ENCODE data around the gene FN1. TPM values are rescaled to one million over a fixed set of nuclear protein-coding genes. Genes with fewer than 3 reads are reported as not detected.

The FN1 gene
- total and polyA plus RNA-seq, 11 donors = 100 to 1,418 (median 343) TPM

DNA sequence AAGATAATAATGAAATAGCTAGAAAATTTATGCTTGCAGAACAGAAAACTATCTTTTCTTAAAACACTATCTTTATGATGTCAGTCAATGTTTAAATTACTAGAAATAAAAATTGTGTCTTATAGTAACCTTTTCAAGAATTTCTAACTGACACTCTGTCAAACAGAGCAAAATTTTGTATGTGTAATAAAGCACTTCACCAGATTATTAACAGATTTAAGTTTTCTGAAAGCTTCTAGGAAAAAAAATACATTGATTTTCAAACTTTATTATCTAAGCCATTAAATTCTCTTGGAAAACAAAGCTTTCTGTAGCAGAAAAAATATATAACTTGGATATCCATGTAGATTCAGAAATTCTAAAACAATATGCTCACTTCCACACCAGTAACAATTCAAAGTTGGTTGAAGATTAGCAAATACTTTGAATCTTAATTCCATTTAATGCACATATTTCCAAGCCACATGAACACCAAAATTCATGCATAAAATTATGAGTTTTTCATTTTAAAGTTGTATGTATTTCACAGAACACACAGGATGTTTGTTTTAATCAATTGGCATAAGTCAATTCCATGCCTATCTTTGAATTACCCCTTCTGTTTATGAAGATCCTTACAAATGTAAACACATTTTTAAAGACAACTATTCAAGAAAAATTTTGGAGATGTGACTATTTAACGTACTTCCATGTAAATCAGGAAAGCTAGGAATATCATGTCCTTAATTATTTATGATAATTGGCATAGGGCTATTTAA lies 19.9 kb downstream of the FN1 start:
- peak overlapping the region in 1 of 12 donors; percentile 57 for H3K27ac ChIP-seq
- ATAC-seq (no peak), DNase-seq (no peak)
- no peaks in the 10 kb centered on the region for H3K27me3 ChIP-seq
- WGBS, 4 donors = 77 to 88% (median 80%) methylated on average over 1 of the region's 1 CpG
- intact Hi-C loops (cut with DNase I) = no loop called here
- H3K4me1 ChIP-seq = peaks cover 0 to 6% (median 0%) of the 10 kb centered on the region in 12 donors
- no peaks in the 10 kb centered on the region for H3K9me3 ChIP-seq
- H3K4me3 ChIP-seq = no peak overlapping the region
- H3K36me3 ChIP-seq = peaks cover 0 to 99% (median 61%) of the 10 kb centered on the region in 9 donors
- no peak for TF ChIP-seq POLR2A (IDR thresholded peaks at IDR 0.05)
- TF ChIP-seq, protein P1, sequence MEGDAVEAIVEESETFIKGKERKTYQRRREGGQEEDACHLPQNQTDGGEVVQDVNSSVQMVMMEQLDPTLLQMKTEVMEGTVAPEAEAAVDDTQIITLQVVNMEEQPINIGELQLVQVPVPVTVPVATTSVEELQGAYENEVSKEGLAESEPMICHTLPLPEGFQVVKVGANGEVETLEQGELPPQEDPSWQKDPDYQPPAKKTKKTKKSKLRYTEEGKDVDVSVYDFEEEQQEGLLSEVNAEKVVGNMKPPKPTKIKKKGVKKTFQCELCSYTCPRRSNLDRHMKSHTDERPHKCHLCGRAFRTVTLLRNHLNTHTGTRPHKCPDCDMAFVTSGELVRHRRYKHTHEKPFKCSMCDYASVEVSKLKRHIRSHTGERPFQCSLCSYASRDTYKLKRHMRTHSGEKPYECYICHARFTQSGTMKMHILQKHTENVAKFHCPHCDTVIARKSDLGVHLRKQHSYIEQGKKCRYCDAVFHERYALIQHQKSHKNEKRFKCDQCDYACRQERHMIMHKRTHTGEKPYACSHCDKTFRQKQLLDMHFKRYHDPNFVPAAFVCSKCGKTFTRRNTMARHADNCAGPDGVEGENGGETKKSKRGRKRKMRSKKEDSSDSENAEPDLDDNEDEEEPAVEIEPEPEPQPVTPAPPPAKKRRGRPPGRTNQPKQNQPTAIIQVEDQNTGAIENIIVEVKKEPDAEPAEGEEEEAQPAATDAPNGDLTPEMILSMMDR (IDR thresholded peaks at IDR 0.05) = no peak

DNA sequence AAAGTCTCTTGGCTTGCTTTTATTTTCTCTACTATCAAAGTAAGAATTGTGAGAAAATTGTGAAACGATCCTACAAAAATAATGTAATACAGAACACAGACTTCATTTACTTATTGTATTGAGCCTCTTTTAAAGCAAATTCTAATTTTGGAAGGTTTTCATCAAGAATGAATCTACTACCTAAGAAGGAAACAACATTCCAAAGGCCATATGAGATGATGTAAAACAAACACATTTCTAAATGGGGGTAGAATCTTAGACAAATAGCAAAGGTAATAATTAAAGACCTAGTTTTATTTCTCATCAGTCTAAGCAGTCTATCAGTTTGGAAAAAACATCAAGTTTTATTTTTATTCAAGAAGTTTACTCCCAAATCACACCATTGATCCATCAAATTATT lies 20.6 kb downstream of the FN1 start:
- Histone ChIP-seq H3K9me3 (no peaks in the 10 kb centered on the region), H3K36me3 (peaks cover 0 to 99% (median 55%) of the 10 kb centered on the region in 9 donors), H3K27me3 (no peaks in the 10 kb centered on the region), H3K4me1 (peaks cover 0 to 3% (median 0%) of the 10 kb centered on the region in 12 donors), H3K4me3 (no peak overlapping the region), H3K27ac (no peak overlapping the region)
- TF ChIP-seq POLR2A (IDR thresholded peaks at IDR 0.05) = no peak
- TF ChIP-seq, protein P1 (IDR thresholded peaks at IDR 0.05) = no peak
- DNase-seq = no peak
- intact Hi-C loops (cut with DNase I) = no loop called here
- no peak for ATAC-seq
- WGBS, 4 donors = 34 to 91% (median 84%) methylated on average over 1 of the region's 1 CpG

DNA sequence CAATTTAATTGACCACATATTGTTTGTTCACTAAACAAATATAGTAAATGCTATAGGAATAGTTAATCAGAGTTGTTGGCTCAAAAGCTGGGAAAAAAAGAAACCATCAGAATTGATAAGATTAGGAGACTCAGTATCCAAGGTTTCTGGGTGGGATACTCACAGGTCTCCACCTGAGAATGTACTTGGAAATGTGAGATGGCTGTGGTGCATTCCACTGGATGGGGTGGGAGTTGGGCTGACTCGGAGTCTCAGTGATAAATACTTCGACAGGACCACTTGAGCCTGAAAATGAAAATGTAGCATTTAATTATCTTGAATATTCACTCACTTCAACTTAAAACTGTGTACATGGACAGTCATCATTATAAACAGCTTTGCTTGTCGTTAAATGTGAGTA lies 21.2 kb downstream of the FN1 start:
- Histone ChIP-seq H3K36me3 (peaks cover 0 to 99% (median 55%) of the 10 kb centered on the region in 9 donors), H3K27me3 (no peaks in the 10 kb centered on the region), H3K9me3 (no peaks in the 10 kb centered on the region), H3K4me1 (peaks cover 0 to 3% (median 0%) of the 10 kb centered on the region in 12 donors), H3K27ac (no peak overlapping the region), H3K4me3 (no peak overlapping the region)
- WGBS, 4 donors = 65 to 78% (median 68%) methylated on average over 3 of the region's 3 CpGs
- intact Hi-C loops (cut with DNase I) = no loop called here
- DNase-seq = no peak
- TF ChIP-seq POLR2A (IDR thresholded peaks at IDR 0.05) = no peak
- TF ChIP-seq, protein P1 (IDR thresholded peaks at IDR 0.05) = no peak
- no peak for ATAC-seq

DNA sequence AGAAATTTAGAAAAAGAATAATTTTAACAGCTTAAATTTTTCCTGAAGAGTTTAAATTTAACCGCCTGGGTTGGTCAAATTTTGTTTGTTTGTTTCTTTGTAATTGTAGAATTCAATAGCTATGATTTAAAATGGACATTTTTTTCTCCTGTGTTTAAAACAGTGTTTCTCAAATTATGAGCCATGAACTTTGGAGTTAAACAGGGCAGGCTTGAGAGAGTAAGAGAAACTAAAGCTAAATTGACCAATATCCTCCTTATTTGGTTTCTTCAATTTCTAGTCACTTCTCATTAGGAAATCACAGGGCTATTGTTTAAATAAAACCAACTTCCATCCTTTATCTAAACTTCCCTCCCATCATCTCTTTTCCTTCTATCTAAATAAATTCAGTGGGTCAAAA lies 21.9 kb downstream of the FN1 start:
- Histone ChIP-seq H3K9me3 (no peaks in the 10 kb centered on the region), H3K27me3 (no peaks in the 10 kb centered on the region), H3K4me1 (peaks cover 0 to 3% (median 0%) of the 10 kb centered on the region in 12 donors), H3K27ac (no peak overlapping the region), H3K36me3 (peaks cover 0 to 99% (median 55%) of the 10 kb centered on the region in 9 donors), H3K4me3 (no peak overlapping the region)
- ATAC-seq = no peak
- 98 to 99% (median 99%) methylated on average over 1 of the region's 1 CpG for WGBS, 4 donors
- TF ChIP-seq, protein P1 (IDR thresholded peaks at IDR 0.05) = no peak
- no peak for TF ChIP-seq POLR2A (IDR thresholded peaks at IDR 0.05)
- intact Hi-C loops (cut with DNase I) = no loop called here
- no peak for DNase-seq
